PC-9 (cell line): ENCODE results near the gene FADD. TPM values are rescaled to one million over a fixed set of nuclear protein-coding genes. Genes with fewer than 3 reads are reported as not detected.

Experiments
- BruUV-seq: library from RNA; stranded (reverse); fragments of 400-500 nt; replicated peaks from 2 replicates; lab custom pipeline; 2021; lab: Mats Ljungman, UMichigan
- CTCF ChIA-PET: fragments of 300-600 bp; sonication (Branson Sonifier 250); formaldehyde crosslinking; loops from one replicate; lab custom pipeline; 2022; ENCODE audit warnings: antibody characterized with exemption; lab: Charles Lee
- POLR2A ChIA-PET: fragments of 300-600 bp; sonication (Branson Sonifier 250); formaldehyde crosslinking; loops from one replicate; lab custom pipeline; 2022; ENCODE audit warnings: antibody characterized with exemption; ENCODE audit not compliant: unreplicated experiment; lab: Charles Lee
- DNase-seq, 2 experiments: peaks; one replicate each; pipeline versions ENCODE4 v3.0.0 to v3.0.0-alpha.2; 2015 to 2022; ENCODE audit warnings: mixed read lengths in 1 of 2
- H2AFZ ChIP-seq: fragments of 200-600 bp; sonication (generic); 2 replicates; pipeline ENCODE4 v1.8.1; 2017; ENCODE audit warnings: antibody characterized with exemption
- H3F3A ChIP-seq: fragments of 200-600 bp; sonication (generic); 2 replicates; pipeline ENCODE4 v1.8.1; 2017; ENCODE audit warnings: antibody characterized with exemption, mild to moderate bottlenecking, low read depth; ENCODE audit not compliant: insufficient read depth
- H3K27ac ChIP-seq: fragments of 200-600 bp; sonication (generic); 2 replicates; pipeline ENCODE4 v1.6.1; 2016; ENCODE audit warnings: mixed run types
- H3K27me3 ChIP-seq: fragments of 200-600 bp; sonication (generic); 2 replicates; pipeline ENCODE4 v1.6.1; 2016; ENCODE audit warnings: low read depth, mixed run types; ENCODE audit not compliant: insufficient read depth
- H3K36me3 ChIP-seq: fragments of 200-600 bp; sonication (generic); 2 replicates; pipeline ENCODE4 v1.6.1; 2016; ENCODE audit warnings: low read depth, mixed run types
- H3K4me1 ChIP-seq: fragments of 200-600 bp; sonication (generic); replicated peaks from 2 replicates; pipeline ENCODE4 v1.6.1; 2016; ENCODE audit warnings: mixed run types; ENCODE audit not compliant: insufficient read depth
- H3K4me2 ChIP-seq: fragments of 200-600 bp; sonication (generic); 2 replicates; pipeline ENCODE4 v1.6.1; 2017; ENCODE audit warnings: mixed run types
- H3K4me3 ChIP-seq: fragments of 200-600 bp; sonication (generic); 2 replicates; pipeline ENCODE4 v1.6.1; 2016; ENCODE audit warnings: mixed run types
- H3K79me2 ChIP-seq: fragments of 200-600 bp; sonication (generic); 2 replicates; pipeline ENCODE4 v1.6.1; 2017; ENCODE audit warnings: low read depth, mixed run types
- H3K9me2 ChIP-seq: fragments of 200-600 bp; sonication (generic); 2 replicates; pipeline ENCODE4 v1.8.1; 2017; ENCODE audit warnings: mild to moderate bottlenecking; ENCODE audit not compliant: insufficient read depth
- H3K9me3 ChIP-seq: fragments of 200-600 bp; sonication (generic); 2 replicates; pipeline ENCODE4 v1.8.1; 2016; ENCODE audit warnings: low read depth; ENCODE audit not compliant: insufficient read depth
- H4K20me1 ChIP-seq: fragments of 200-600 bp; sonication (generic); 2 replicates; pipeline ENCODE4 v1.8.1; 2017; ENCODE audit not compliant: insufficient read depth
- EZH2 ChIP-seq: fragments of 200-600 bp; sonication (generic); IDR thresholded peaks from 2 replicates; pipeline ENCODE4 v1.8.0; 2017; ENCODE audit warnings: antibody characterized with exemption, low read depth
- intact Hi-C: fragments of 100-400 bp; cut with micrococcal nuclease; formaldehyde crosslinking; loops from one replicate; pipeline ENCODE4 v1.10.0; 2022; ENCODE audit not compliant: unreplicated experiment
- total RNA-seq: library from RNA; stranded (reverse); gene quantifications from 2 replicates; pipeline ENCODE4 v1.2.3, GENCODE V29; 2021
- TF ChIP-seq, protein P1 (sequence below): fragments of 200-600 bp; sonication (generic); conservative IDR thresholded peaks from 2 replicates; pipeline ENCODE4 v1.6.1; 2017; ENCODE audit warnings: mixed run types, antibody characterized with exemption, mild to moderate bottlenecking, moderate library complexity

FADD gene
- total RNA-seq, 1 experiment from 2014 or later: 47.8 TPM

DNA sequence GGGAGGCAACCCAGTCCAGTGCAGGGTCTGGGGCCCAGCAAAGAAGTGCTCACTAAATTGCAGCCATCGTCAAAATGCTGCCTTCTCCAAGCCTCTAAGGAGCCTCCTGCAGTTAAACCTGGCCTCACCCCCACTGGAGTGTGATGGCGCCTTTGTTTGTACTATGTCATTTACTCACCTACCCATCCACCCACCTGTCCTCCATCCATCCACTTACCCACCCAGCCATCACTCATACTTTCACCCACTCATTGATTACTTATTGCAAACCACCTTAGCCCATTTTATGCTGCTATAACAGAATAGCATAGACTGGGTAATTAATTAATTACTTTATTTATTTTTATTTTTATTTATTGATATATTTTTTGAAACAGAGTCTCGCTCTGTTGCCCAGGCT is 38.6 kb downstream of the FADD start:
- Histone ChIP-seq H3K9me2 (no peaks in the 10 kb centered on the region), H3K4me3 (no peak overlapping the region), H3K79me2 (peaks cover 8% of the 10 kb centered on the region; the same call in 1 of the 2 replicates), H3K4me1 (peaks cover 33% of the 10 kb centered on the region), H3K9me3 (no peaks in the 10 kb centered on the region), H3K4me2 (no peak overlapping the region), H3K27me3 (no peaks in the 10 kb centered on the region), H2AFZ (no peak overlapping the region), H3K27ac (no peak overlapping the region), H3F3A (peaks cover 28% of the 10 kb centered on the region), H3K36me3 (no peaks in the 10 kb centered on the region), H4K20me1 (no peaks in the 10 kb centered on the region; the same call in 1 of the 2 replicates)
- CTCF ChIA-PET: no interaction called here
- TF ChIP-seq, protein P1, sequence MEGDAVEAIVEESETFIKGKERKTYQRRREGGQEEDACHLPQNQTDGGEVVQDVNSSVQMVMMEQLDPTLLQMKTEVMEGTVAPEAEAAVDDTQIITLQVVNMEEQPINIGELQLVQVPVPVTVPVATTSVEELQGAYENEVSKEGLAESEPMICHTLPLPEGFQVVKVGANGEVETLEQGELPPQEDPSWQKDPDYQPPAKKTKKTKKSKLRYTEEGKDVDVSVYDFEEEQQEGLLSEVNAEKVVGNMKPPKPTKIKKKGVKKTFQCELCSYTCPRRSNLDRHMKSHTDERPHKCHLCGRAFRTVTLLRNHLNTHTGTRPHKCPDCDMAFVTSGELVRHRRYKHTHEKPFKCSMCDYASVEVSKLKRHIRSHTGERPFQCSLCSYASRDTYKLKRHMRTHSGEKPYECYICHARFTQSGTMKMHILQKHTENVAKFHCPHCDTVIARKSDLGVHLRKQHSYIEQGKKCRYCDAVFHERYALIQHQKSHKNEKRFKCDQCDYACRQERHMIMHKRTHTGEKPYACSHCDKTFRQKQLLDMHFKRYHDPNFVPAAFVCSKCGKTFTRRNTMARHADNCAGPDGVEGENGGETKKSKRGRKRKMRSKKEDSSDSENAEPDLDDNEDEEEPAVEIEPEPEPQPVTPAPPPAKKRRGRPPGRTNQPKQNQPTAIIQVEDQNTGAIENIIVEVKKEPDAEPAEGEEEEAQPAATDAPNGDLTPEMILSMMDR: no peak
- no peak for TF ChIP-seq EZH2
- POLR2A ChIA-PET: no interaction called here
- BruUV-seq: no TSS peak
- intact Hi-C loops: loop anchor here (5.0 kb wide), 2 partner anchors 39 to 159 kb away; partner anchors contain the start of gene FADD
- no peak for DNase-seq

DNA sequence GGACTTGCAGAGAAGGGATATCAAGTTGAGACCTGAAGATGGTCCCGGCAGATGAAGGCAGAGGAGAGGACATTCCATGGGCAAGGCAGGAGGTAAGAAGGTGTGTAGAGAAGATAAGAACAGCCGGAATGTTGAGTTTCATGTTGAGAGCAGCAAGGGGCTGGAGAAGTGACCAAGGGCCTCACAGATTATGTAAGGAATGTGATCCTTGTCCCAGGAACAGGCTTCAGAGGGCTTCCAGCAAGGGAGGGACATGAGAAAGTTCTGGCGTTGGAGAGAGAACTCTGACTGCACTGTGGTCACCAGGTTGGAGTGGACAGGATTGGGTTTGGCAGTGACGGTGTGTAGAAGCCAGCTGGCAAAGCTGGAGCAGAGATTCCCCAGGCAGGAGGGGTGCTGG is 39.8 kb downstream of the FADD start:
- H3K9me3 ChIP-seq: no peaks in the 10 kb centered on the region
- no peak overlapping the region for H2AFZ ChIP-seq
- H3K36me3 ChIP-seq: no peaks in the 10 kb centered on the region
- H3K4me1 ChIP-seq: peaks cover 40% of the 10 kb centered on the region
- intact Hi-C loops: loop anchor here (5.0 kb wide), 2 partner anchors 41 to 161 kb away; partner anchors contain the start of gene FADD
- TF ChIP-seq EZH2: no peak
- TF ChIP-seq, protein P1: no peak
- DNase-seq: peak; percentile 42 to 64
- H4K20me1 ChIP-seq: no peaks in the 10 kb centered on the region; the same call in 1 of the 2 replicates
- no peaks in the 10 kb centered on the region for H3K27me3 ChIP-seq
- CTCF ChIA-PET: interaction anchor here (0.7 kb wide), 1 partner anchor 146 kb away, joined by 4 read pairs; no protein-coding TSS in a partner anchor
- BruUV-seq: no TSS peak
- peaks cover 8% of the 10 kb centered on the region; the same call in 1 of the 2 replicates for H3K79me2 ChIP-seq
- peak overlapping the region; percentile 69 for H3K4me2 ChIP-seq
- peaks cover 34% of the 10 kb centered on the region for H3F3A ChIP-seq
- H3K9me2 ChIP-seq: no peaks in the 10 kb centered on the region
- POLR2A ChIA-PET: interaction anchor here (0.6 kb wide), 2 partner anchors 16 to 28 kb away, joined by 3 read pairs; no protein-coding TSS in a partner anchor
- peak overlapping the region; percentile 83 for H3K27ac ChIP-seq
- H3K4me3 ChIP-seq: peak overlapping the region; percentile 30; the same call in 1 of the 2 replicates

- no peaks in the 10 kb centered on the region for H3K9me2 ChIP-seq
- TF ChIP-seq, protein P1: no peak
- no peak for TF ChIP-seq EZH2
- 0 out of 2 replicates have a peak overlapping the region, but pooled peaks have one; percentile 29 for H2AFZ ChIP-seq
- H3K4me2 ChIP-seq: peak overlapping the region; percentile 69
- H3K9me3 ChIP-seq: no peaks in the 10 kb centered on the region
- BruUV-seq: TSS peak; percentile 87
- ChIA-PET CTCF (no interaction called here), POLR2A (interaction anchor here (0.5 to 0.9 kb wide), 7 partner anchors 8 to 325 kb away, joined by 3 to 8 read pairs (median 3); no protein-coding TSS in a partner anchor)
- peaks cover 44% of the 10 kb centered on the region for H3K4me1 ChIP-seq
- H3K36me3 ChIP-seq: no peaks in the 10 kb centered on the region
- peaks cover 43% of the 10 kb centered on the region for H3F3A ChIP-seq
- peaks cover 8% of the 10 kb centered on the region; the same call in 1 of the 2 replicates for H3K79me2 ChIP-seq
- intact Hi-C loops: loop anchor here (1.0 to 5.0 kb wide), 3 partner anchors 11 to 162 kb away; partner anchors contain the start of gene FADD
- DNase-seq: peak; percentile 81 to 84
- no peaks in the 10 kb centered on the region for H3K27me3 ChIP-seq
- peak overlapping the region; percentile 83 for H3K27ac ChIP-seq
- no peaks in the 10 kb centered on the region for H4K20me1 ChIP-seq
- H3K4me3 ChIP-seq: peak overlapping the region; percentile 30; the same call in 1 of the 2 replicates
These were observed 41.0 kb downstream of the FADD start for GRCh38 chr11:70243912-70244652.
